ENCODE data around the gene RDH13. TPM values are rescaled to one million over a fixed set of nuclear protein-coding genes. Genes with fewer than 3 reads are reported as not detected.

Gene RDH13
- total RNA-seq, 4 donors from 2014 or later = 28.4 to 125 (median 61.7) TPM

DNA sequence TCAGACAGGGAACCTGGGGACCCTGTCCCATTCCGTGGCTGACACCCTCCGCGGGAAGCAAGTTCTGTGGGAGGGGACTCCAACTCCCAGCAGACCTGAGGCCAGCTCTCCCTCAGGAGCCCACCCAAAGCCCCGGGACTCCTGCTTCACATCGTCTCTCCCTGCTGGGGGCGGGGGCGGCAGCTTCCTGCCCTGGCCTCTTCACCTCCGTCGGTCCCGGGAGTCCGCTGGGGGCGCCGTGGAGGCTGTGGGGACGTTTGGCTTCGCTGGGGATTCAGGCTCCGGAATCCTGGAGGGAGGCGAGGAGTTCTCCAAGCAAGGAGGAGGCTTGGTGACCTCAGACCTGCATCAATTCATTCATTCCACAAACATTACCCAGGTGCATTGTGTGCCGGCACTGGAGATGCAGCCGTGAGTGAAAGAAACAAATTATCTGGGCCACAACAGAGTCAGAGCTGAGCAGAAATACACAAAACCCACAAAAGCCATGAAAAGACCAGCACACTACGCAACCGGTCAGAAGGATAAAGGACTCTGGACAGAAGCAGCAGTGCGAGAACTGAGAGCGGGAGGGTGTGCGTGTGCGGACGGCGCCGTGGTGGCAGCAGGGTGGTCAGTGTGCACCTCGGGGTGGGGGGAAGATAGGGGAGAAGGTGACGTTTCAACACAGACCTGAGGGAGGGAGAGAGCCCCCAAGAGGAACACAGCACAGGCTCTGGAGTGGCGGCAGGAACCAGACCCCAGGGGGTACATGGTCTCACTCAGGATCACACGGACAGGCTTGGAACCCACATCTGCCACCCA lies 31.7 kb upstream of the RDH13 start:
- no peak overlapping the region for H3K4me3 ChIP-seq
- 90 to 96% methylated on average over 10 to 32 of the region's 32 CpGs for WGBS, 2 donors (ENCODE audit: low coverage in 1 of 2)
- no peaks in the 10 kb centered on the region for H3K9me3 ChIP-seq
- no peaks in the 10 kb centered on the region for H3K27me3 ChIP-seq
- no peak for TF ChIP-seq POLR2AphosphoS5 (IDR thresholded peaks at IDR 0.05)
- no peak for TF ChIP-seq EP300 (IDR thresholded peaks at IDR 0.05; ENCODE audit: low read depth)
- TF ChIP-seq, protein P1, sequence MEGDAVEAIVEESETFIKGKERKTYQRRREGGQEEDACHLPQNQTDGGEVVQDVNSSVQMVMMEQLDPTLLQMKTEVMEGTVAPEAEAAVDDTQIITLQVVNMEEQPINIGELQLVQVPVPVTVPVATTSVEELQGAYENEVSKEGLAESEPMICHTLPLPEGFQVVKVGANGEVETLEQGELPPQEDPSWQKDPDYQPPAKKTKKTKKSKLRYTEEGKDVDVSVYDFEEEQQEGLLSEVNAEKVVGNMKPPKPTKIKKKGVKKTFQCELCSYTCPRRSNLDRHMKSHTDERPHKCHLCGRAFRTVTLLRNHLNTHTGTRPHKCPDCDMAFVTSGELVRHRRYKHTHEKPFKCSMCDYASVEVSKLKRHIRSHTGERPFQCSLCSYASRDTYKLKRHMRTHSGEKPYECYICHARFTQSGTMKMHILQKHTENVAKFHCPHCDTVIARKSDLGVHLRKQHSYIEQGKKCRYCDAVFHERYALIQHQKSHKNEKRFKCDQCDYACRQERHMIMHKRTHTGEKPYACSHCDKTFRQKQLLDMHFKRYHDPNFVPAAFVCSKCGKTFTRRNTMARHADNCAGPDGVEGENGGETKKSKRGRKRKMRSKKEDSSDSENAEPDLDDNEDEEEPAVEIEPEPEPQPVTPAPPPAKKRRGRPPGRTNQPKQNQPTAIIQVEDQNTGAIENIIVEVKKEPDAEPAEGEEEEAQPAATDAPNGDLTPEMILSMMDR (IDR thresholded peaks at IDR 0.05) = no peak
- no peak for TF ChIP-seq POLR2A (IDR thresholded peaks at IDR 0.05)
- intact Hi-C loops (cut with DNase I; ENCODE audit: low total_unique reads) = no loop called here
- H3K4me1 ChIP-seq = no peaks in the 10 kb centered on the region
- H3K27ac ChIP-seq = no peak overlapping the region
- no peak for DNase-seq
- in situ Hi-C loops (cut with MboI; ENCODE audit: low pct_ligation_motif_present in 1 of 4, low pct_unique_long_range_greater_than_20kb in 1 of 4, low sequenced_read_pairs in 3 of 4) = no loop called here
- H3K36me3 ChIP-seq = peaks cover 0 to 29% (median 14%) of the 10 kb centered on the region in 4 donors

DNA sequence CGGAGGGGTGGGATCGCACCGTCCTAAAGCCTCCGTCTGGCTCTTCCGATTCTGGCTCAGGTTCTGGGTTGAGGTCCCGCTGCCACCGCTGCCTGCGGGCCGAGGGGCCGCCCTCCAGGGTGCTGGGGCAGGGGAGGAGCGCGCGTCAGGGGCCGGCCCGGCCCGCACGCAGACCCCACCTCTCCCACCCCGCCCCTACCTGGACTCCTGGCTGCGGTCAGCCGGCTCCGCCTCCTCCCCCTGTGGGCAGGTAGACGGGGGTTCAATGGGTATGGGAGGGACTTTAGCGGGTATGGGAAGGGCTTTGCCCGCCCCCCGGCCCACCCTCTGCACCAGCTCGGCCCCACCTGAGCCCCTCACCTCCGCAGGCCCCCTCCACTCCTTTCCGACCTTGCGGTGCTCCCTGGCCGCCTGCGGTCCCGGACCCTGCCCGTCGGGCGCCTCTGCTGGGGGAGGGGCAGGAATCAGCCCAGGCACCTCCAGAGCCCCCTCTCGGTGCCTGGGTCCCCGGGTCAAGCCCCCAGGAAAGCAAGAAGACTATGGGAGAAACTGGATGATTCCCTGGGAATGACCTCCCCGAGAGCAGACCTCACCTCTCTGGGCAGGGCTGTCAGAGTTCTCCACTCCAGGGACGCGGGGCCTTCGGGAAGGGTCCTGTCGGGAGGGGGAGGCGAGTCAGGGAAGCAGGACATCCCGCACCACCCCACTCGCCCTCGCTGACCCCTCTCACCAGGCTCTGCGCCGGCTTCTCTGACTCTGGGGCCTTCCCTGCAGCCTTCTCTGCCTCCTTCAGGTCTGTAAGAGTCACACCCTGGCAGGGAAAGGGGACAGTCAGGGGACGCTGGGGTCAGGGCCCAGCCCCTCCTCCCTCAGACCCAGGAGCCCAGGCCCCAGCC lies 29.7 kb upstream of the RDH13 start:
- no peak for DNase-seq
- in situ Hi-C loops (cut with MboI; ENCODE audit: low pct_ligation_motif_present in 1 of 4, low pct_unique_long_range_greater_than_20kb in 1 of 4, low sequenced_read_pairs in 3 of 4) = no loop called here
- no peaks in the 10 kb centered on the region for H3K9me3 ChIP-seq
- H3K27ac ChIP-seq = no peak overlapping the region
- no peaks in the 10 kb centered on the region for H3K27me3 ChIP-seq
- no peak overlapping the region for H3K4me3 ChIP-seq
- intact Hi-C loops (cut with DNase I; ENCODE audit: low total_unique reads) = no loop called here
- H3K4me1 ChIP-seq = peaks cover 4 to 12% (median 8%) of the 10 kb centered on the region in 4 donors
- TF ChIP-seq, protein P1 (IDR thresholded peaks at IDR 0.05) = no peak
- TF ChIP-seq EP300 (IDR thresholded peaks at IDR 0.05; ENCODE audit: low read depth) (no peak), POLR2A (IDR thresholded peaks at IDR 0.05) (no peak), POLR2AphosphoS5 (IDR thresholded peaks at IDR 0.05) (no peak)
- peaks cover 0 to 29% (median 14%) of the 10 kb centered on the region in 4 donors for H3K36me3 ChIP-seq
- WGBS, 2 donors (ENCODE audit: low coverage in 1 of 2) = 96% methylated on average over 38 of the region's 49 CpGs; no CpG with 5 or more reads in 1 of the 2 donors

DNA sequence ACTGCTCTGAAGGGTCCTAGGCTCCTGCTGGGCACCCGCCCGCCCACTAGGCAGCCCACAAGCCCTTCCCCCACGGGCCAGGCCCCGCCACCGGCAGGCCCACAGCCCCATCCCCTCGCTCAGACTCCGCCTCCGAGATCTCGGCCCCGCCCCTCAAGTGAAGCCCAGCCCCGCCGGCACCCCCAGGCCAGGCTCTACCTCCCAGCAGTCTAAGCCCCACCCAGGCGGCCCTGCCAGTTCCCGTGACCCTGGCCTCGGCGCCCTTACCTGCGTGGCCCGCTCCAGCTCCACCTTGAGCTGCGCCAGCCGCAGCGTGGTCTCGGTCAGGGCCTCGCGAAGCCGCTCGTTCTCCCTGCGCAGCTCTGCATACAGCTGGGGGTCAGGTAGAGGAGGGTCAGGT lies 29.0 kb upstream of the RDH13 start:
- in situ Hi-C loops (cut with MboI; ENCODE audit: low pct_ligation_motif_present in 1 of 4, low pct_unique_long_range_greater_than_20kb in 1 of 4, low sequenced_read_pairs in 3 of 4) = no loop called here
- no peak for TF ChIP-seq POLR2A (IDR thresholded peaks at IDR 0.05)
- TF ChIP-seq POLR2AphosphoS5 (IDR thresholded peaks at IDR 0.05) = no peak
- TF ChIP-seq, protein P1 (IDR thresholded peaks at IDR 0.05) = no peak
- TF ChIP-seq EP300 (IDR thresholded peaks at IDR 0.05; ENCODE audit: low read depth) = no peak
- Histone ChIP-seq H3K27me3 (no peaks in the 10 kb centered on the region), H3K4me3 (no peak overlapping the region), H3K36me3 (peaks cover 0 to 29% (median 14%) of the 10 kb centered on the region in 4 donors), H3K27ac (no peak overlapping the region), H3K9me3 (no peaks in the 10 kb centered on the region), H3K4me1 (peaks cover 10 to 19% (median 15%) of the 10 kb centered on the region in 4 donors)
- WGBS, 2 donors (ENCODE audit: low coverage in 1 of 2) = 89 to 90% methylated on average over 2 to 23 of the region's 27 CpGs
- intact Hi-C loops (cut with DNase I; ENCODE audit: low total_unique reads) = no loop called here
- DNase-seq = no peak
